K562 (cell line): ENCODE results near the gene POLR3H. TPM values are rescaled to one million over a fixed set of nuclear protein-coding genes. Genes with fewer than 3 reads are reported as not detected.

Experiments used
- ATAC-seq: fragments of 200-7000 bp; cut with Tn5 transposase; 3 replicates; pipeline ENCODE4 v1.9.1; 2020; ENCODE audit warnings: moderate library complexity
- BruUV-seq: library from RNA; stranded (reverse); fragments of 400-500 nt; replicated peaks from 2 replicates; lab custom pipeline; 2021; lab: Mats Ljungman, UMichigan
- CTCF ChIA-PET: fragments of 300-600 bp; formaldehyde crosslinking; extraction: SDS; loops from one replicate; lab custom pipeline; 2021; ENCODE audit warnings: low intra/inter-chr PET ratio; lab: Yijun Ruan, JAX
- POLR2A ChIA-PET: fragments of 300-600, 350-650 bp; sonication (Branson Sonifier 250); formaldehyde crosslinking; extraction: SDS; loops from one replicate; lab custom pipeline; 2021; ENCODE audit warnings: antibody characterized with exemption, inconsistent platforms; lab: Yijun Ruan, JAX
- DNase-seq, 4 experiments: peaks; one replicate each; pipeline versions ENCODE4 v3.0.0 to v3.0.0-alpha.2; 2011 to 2018; ENCODE audit warnings: low spot score in 3 of 4, mixed read lengths in 3 of 4; ENCODE audit errors: extremely low read depth in 1 of 4
- FAIRE-seq: peaks from 2 replicates; lab custom pipeline; 2011; peaks lifted over from hg19 to GRCh38; lab: Jason Lieb, UNC
- H2AFZ ChIP-seq: 2 replicates; pipeline ENCODE4 v1.6.0; 2011; ENCODE audit warnings: low read depth, low read length, control low read depth, inconsistent platforms
- H3K27ac ChIP-seq: fragments of 200-600 bp; 3 replicates; pipeline ENCODE4 v1.8.0; 2011; ENCODE audit warnings: low read depth, mild to moderate bottlenecking, control low read depth, inconsistent platforms, low read length, moderate library complexity, mixed read lengths; ENCODE audit errors: extremely low read depth
- H3K27me3 ChIP-seq, 2 experiments: fragments of 300-600 bp in 1 of 2; 2 replicates in 1 of 2; 3 replicates in 1 of 2; pipeline versions ENCODE4 v1.6.0 to v1.8.0; 2011; ENCODE audit warnings: inconsistent platforms in 2 of 2, low read length in 2 of 2, mild to moderate bottlenecking in 1 of 2, mixed read lengths in 1 of 2, moderate library complexity in 1 of 2; ENCODE audit not compliant: control insufficient read depth in 2 of 2, insufficient read depth in 2 of 2
- H3K36me3 ChIP-seq: fragments of 300-600 bp; 3 replicates; pipeline ENCODE4 v1.8.0; 2011; ENCODE audit warnings: mild to moderate bottlenecking, low read length, inconsistent platforms; ENCODE audit not compliant: control insufficient read depth, insufficient read depth
- H3K4me1 ChIP-seq, 2 experiments: fragments of 200-600 bp in 1 of 2; replicated peaks in 1 of 2; 2 replicates in 1 of 2; 3 replicates in 1 of 2; pipeline versions ENCODE4 v1.5.1 to v1.8.0; 2011; ENCODE audit warnings: inconsistent platforms in 2 of 2, low read length in 2 of 2, mild to moderate bottlenecking in 1 of 2, mixed read lengths in 1 of 2, moderate library complexity in 1 of 2; ENCODE audit not compliant: control insufficient read depth in 2 of 2, insufficient read depth in 2 of 2
- H3K4me2 ChIP-seq: 2 replicates; pipeline ENCODE4 v1.6.1; 2011; ENCODE audit warnings: low read length, control low read depth, inconsistent platforms, mixed read lengths; ENCODE audit not compliant: insufficient read depth
- H3K4me3 ChIP-seq: fragments of 200-600 bp; sonication (generic), shearing (Covaris generic); 2 replicates; pipeline ENCODE4 v1.5.1; 2016; ENCODE audit warnings: control low read depth, inconsistent platforms
- H3K79me2 ChIP-seq: fragments of 200-600 bp; 3 replicates; pipeline ENCODE4 v1.8.0; 2011; ENCODE audit warnings: low read length, inconsistent platforms; ENCODE audit not compliant: control insufficient read depth, insufficient read depth
- H3K9ac ChIP-seq, 2 experiments: 2 replicates each; pipeline versions ENCODE4 v1.6.0 to v1.6.1; 2011; ENCODE audit warnings: low read depth in 2 of 2, low read length in 2 of 2, control low read depth in 1 of 2, inconsistent platforms in 1 of 2, mild to moderate bottlenecking in 1 of 2, mixed read lengths in 1 of 2; ENCODE audit not compliant: insufficient read depth in 1 of 2
- H3K9me1 ChIP-seq: one replicate; pipeline ENCODE4 v1.6.0; 2011; ENCODE audit warnings: inconsistent platforms, mild to moderate bottlenecking, low read length, moderate library complexity; ENCODE audit not compliant: control insufficient read depth, insufficient read depth
- H3K9me3 ChIP-seq: replicated peaks from 2 replicates; pipeline ENCODE4 v1.5.1; 2011; ENCODE audit warnings: low read depth, low read length, inconsistent platforms; ENCODE audit not compliant: control insufficient read depth, insufficient read depth
- H4K20me1 ChIP-seq: replicated peaks from 2 replicates; pipeline ENCODE4 v1.6.1; 2011; ENCODE audit warnings: low read length, inconsistent platforms, mixed read lengths; ENCODE audit not compliant: control insufficient read depth, insufficient read depth
- ARID2 ChIP-seq: fragments of 450-650 bp; IDR thresholded peaks from 2 replicates; pipeline ENCODE4 v1.6.1; 2017; ENCODE audit warnings: antibody characterized with exemption, mild to moderate bottlenecking
- BACH1 ChIP-seq: fragments of 200-800 bp; sonication (Bioruptor generic); IDR thresholded peaks from 2 replicates; pipeline ENCODE4 v1.6.1; 2016; ENCODE audit warnings: missing genetic modification characterization, missing compliant biosample characterization
- CBX3 ChIP-seq, 2 experiments: IDR thresholded peaks; 1 replicate in 1 of 2; 2 replicates in 1 of 2; pipeline ENCODE4 v1.6.1; 2012; ENCODE audit warnings: inconsistent platforms in 2 of 2, low read length in 2 of 2, borderline replicate concordance in 1 of 2, control low read depth in 1 of 2
- CTBP1 ChIP-seq: fragments of 450-650 bp; IDR thresholded peaks from 2 replicates; pipeline ENCODE4 v1.6.1; 2016; ENCODE audit warnings: borderline replicate concordance
- DEAF1 ChIP-seq: fragments of 450-650 bp; formaldehyde crosslinking; IDR thresholded peaks from 2 replicates; pipeline ENCODE4 v1.4.0; 2020; ENCODE audit warnings: mild to moderate bottlenecking, moderate library complexity
- FOXJ2 ChIP-seq: fragments of 200-800 bp; sonication (Bioruptor generic); IDR thresholded peaks from 2 replicates; pipeline ENCODE4 v1.6.1; 2016; ENCODE audit warnings: missing genetic modification characterization, missing compliant biosample characterization
- GTF2A2 ChIP-seq: IDR thresholded peaks from 2 replicates; pipeline ENCODE4 v1.6.1; 2016; ENCODE audit warnings: mild to moderate bottlenecking, missing genetic modification characterization, missing compliant biosample characterization
- HMG20B ChIP-seq: fragments of 250-450 bp; sonication (Bioruptor Pico); IDR thresholded peaks from 2 replicates; pipeline ENCODE4 v1.5.0; 2021; ENCODE audit warnings: mild to moderate bottlenecking
- HNRNPK ChIP-seq: fragments of 200-400 bp; formaldehyde crosslinking; IDR thresholded peaks from one replicate; pipeline ENCODE4 v1.6.1; 2018; ENCODE audit warnings: mild to moderate bottlenecking, low read depth, low read length; ENCODE audit not compliant: poor library complexity, severe bottlenecking
- HNRNPL ChIP-seq: fragments of 200-400 bp; formaldehyde crosslinking; IDR thresholded peaks from 2 replicates; pipeline ENCODE4 v1.6.1; 2017; ENCODE audit warnings: low read depth, mild to moderate bottlenecking, low read length
- ILF3 ChIP-seq: fragments of 450-650 bp; IDR thresholded peaks from 2 replicates; pipeline ENCODE4 v1.6.1; 2018; ENCODE audit warnings: antibody characterized with exemption, mild to moderate bottlenecking, moderate library complexity, borderline replicate concordance
- KDM4B ChIP-seq, 2 experiments: fragments of 450-650 bp in 1 of 2; sonication (generic) in 1 of 2; IDR thresholded peaks; 2 replicates each; pipeline ENCODE4 v1.6.1; 2016 to 2017; ENCODE audit warnings: borderline replicate concordance in 2 of 2, antibody characterized with exemption in 1 of 2, low read depth in 1 of 2, mild to moderate bottlenecking in 1 of 2
- MED1 ChIP-seq: sonication (generic); formaldehyde crosslinking; IDR thresholded peaks from 2 replicates; pipeline ENCODE4 v1.8.1; 2023; ENCODE audit warnings: missing genetic modification reagents, borderline replicate concordance
- MEF2A ChIP-seq: IDR thresholded peaks from 2 replicates; pipeline ENCODE4 v1.6.1; 2011; ENCODE audit warnings: low read depth, mild to moderate bottlenecking, low read length, moderate library complexity; ENCODE audit not compliant: control insufficient read depth
- MYC ChIP-seq, 2 experiments: fragments of 250-450 bp in 1 of 2; sonication (Bioruptor Pico) in 1 of 2; IDR thresholded peaks; 2 replicates each; pipeline versions ENCODE4 v1.5.1 to v1.6.1; 2012 to 2021; ENCODE audit warnings: low read depth in 2 of 2, borderline replicate concordance in 1 of 2, improper control_type of control experiment in 1 of 2, low read length in 1 of 2, mild to moderate bottlenecking in 1 of 2, moderate library complexity in 1 of 2
- PATZ1 ChIP-seq: fragments of 250-450 bp; sonication (Bioruptor Pico); IDR thresholded peaks from 2 replicates; pipeline ENCODE4 v1.5.0; 2020; ENCODE audit warnings: mild to moderate bottlenecking, borderline replicate concordance
- SMARCB1 ChIP-seq: IDR thresholded peaks from 2 replicates; pipeline ENCODE4 v1.6.1; 2011; ENCODE audit warnings: improper control_type of control experiment, low read depth; ENCODE audit not compliant: insufficient read length
- ZNF740 ChIP-seq, 3 experiments: fragments of 200-800 bp in 1 of 3; sonication (Bioruptor generic) in 1 of 3; sonication (generic) in 1 of 3; formaldehyde crosslinking in 1 of 3; IDR thresholded peaks; 2 replicates each; pipeline versions ENCODE4 v1.6.1 to v1.8.0; 2016 to 2022; ENCODE audit warnings: mild to moderate bottlenecking in 2 of 3, missing compliant biosample characterization in 2 of 3, missing genetic modification characterization in 2 of 3, missing genetic modification reagents in 1 of 3
- WGBS: fragments of 100-300 bp; shearing (Covaris generic); methylation state at CpG from one replicate; pipeline ENCODE4 v1.1.6; 2016; ENCODE audit warnings: low coverage, mixed read lengths; ENCODE audit not compliant: insufficient coverage; ENCODE audit errors: missing lambda C conversion rate; 5-methylcytosine and 5-hydroxymethylcytosine counted together
- in situ Hi-C: fragments of 300-500 bp; cut with MboI; formaldehyde crosslinking; loops from 4 replicates; pipeline ENCODE4 v1.15.0; 2018; ENCODE audit warnings: inconsistent platforms, mixed read lengths
- intact Hi-C: fragments of 100-400 bp; cut with micrococcal nuclease; formaldehyde crosslinking; loops from 2 replicates; pipeline ENCODE4 v1.14.2; 2022
- polyA plus RNA-seq, 8 experiments: library from polyadenylated mRNA; depleted of rRNA in 4 of 8; stranded (reverse) in 5 of 8; unstranded in 3 of 8; fragments of >200 nt; fragmentation: Nextera tagmentation in 2 of 8; fragmentation: Illumina TruSeq in 1 of 8; extraction: Ambion mirVana in 2 of 8; extraction: Trizol in 1 of 8; gene quantifications; 2 replicates each; pipeline versions ENCODE4 v1.2.1 to v1.2.3, GENCODE V29; 2011 to 2014; ENCODE audit warnings: inconsistent platforms in 1 of 8, missing spikeins in 1 of 8
- total RNA-seq, 7 experiments: library from RNA; depleted of rRNA in 6 of 7; stranded (reverse); fragments of >200 nt in 6 of 7; fragmentation: Illumina TruSeq in 2 of 7; extraction: Trizol in 2 of 7; gene quantifications; 2 replicates each; pipeline versions ENCODE4 v1.2.1 to v1.2.3, GENCODE V29; 2011 to 2021; ENCODE audit warnings: low replicate concordance in 1 of 7

The POLR3H gene
- total and polyA plus RNA-seq, 9 of the 15 experiments (the other 6 are each of a cell fraction or from before 2014, with no cell fraction given): 5.3 to 48.4 (median 22.2) TPM

- no peaks in the 10 kb centered on the region for H3K9me3 ChIP-seq
- BruUV-seq: no TSS peak
- in situ Hi-C loops: no loop called here
- H3K4me2 ChIP-seq: no peak overlapping the region
- H3K79me2 ChIP-seq: no peaks in the 10 kb centered on the region
- DNase-seq (no peak), FAIRE-seq (no peak), ATAC-seq (no peak)
- CTCF ChIA-PET: no interaction called here
- no peak overlapping the region for H2AFZ ChIP-seq
- no peak overlapping the region for H3K4me3 ChIP-seq
- no peak overlapping the region for H3K9ac ChIP-seq
- no peaks in the 10 kb centered on the region for H3K9me1 ChIP-seq
- intact Hi-C loops: no loop called here
- POLR2A ChIA-PET: interaction anchor here (0.8 kb wide), 1 partner anchor 13 kb away, joined by 3 read pairs; no protein-coding TSS in a partner anchor
- WGBS: 70% methylated on average over 10 of the region's 10 CpGs
- no peaks in the 10 kb centered on the region for H3K27me3 ChIP-seq
- H3K27ac ChIP-seq: no peak overlapping the region
- no peaks in the 10 kb centered on the region for H3K36me3 ChIP-seq
- H4K20me1 ChIP-seq: no peaks in the 10 kb centered on the region
- peaks cover 0 to 21% of the 10 kb centered on the region in 2 experiments; a peak in 2 of 5 replicates for H3K4me1 ChIP-seq
- TF ChIP-seq ZNF740 (CRISPR knock-in tag; IDR thresholded peaks at IDR 0.05) (no peak), ZNF740 (tag; IDR thresholded peaks at IDR 0.05) (no peak), ILF3 (no peak), KDM4B (IDR thresholded peaks at IDR 0.05; ENCODE audit: borderline replicate concordance in 2 of 2, low read depth in 1 of 2) (no peak), HNRNPK (no peak), BACH1 (no peak), DEAF1 (no peak), CTBP1 (no peak), MED1 (CRISPR knock-in tag) (no peak), HNRNPL (no peak), MYC (IDR thresholded peaks at IDR 0.05; ENCODE audit: low read depth, low read length) (no peak), MYC (CRISPR knock-in tag; IDR thresholded peaks at IDR 0.05; ENCODE audit: borderline replicate concordance, low read depth) (no peak), CBX3 (IDR thresholded peaks at IDR 0.05; ENCODE audit: borderline replicate concordance in 1 of 2, low read length in 2 of 2) (no peak), PATZ1 (CRISPR knock-in tag) (no peak), MEF2A (no peak), HMG20B (CRISPR knock-in tag) (no peak), FOXJ2 (no peak), SMARCB1 (no peak), ARID2 (no peak), GTF2A2 (tag) (no peak)
These were observed 12.3 kb upstream of the POLR3H start for GRCh38 chr22:41556561-41556960.
